ENCODE results near the gene FBXO44.

The FBXO44 gene

DNA sequence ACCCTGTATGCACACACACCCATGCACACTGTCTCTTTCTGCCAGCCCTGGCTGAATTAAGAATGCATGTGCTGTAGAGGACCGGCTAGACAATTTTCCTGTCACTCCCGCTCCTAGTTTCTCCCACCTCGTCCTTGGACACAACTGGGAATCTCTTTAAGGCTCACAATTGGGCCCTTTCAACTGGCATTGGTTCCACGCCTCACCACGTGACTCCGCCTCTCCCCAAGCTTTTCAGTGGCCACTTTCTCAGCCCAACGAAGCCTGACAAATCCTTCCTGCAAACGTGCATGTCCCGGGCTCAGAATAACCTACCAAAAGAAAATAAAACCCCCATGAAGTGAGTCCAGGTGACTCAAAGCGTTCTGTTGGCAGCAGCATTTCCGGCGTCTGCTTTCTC, 34.3 kb upstream of the FBXO44 start:
- Histone ChIP-seq H3K27me3 (ENCODE audit: insufficient read depth, low read length, poor library complexity) (peaks cover 2% of the 10 kb centered on the region), H4K20me1 (ENCODE audit: insufficient read depth, low read length) (peaks cover 6% of the 10 kb centered on the region; the same call in 1 of the 2 replicates), H2AFZ (ENCODE audit: low read depth, low read length) (no peak overlapping the region), H3K4me2 (ENCODE audit: insufficient read depth, low read length) (no peak overlapping the region), H3K4me3 (ENCODE audit: low read depth in 1 of 2, low read length in 2 of 2) (no peak overlapping the region), H3K9me3 (ENCODE audit: insufficient read depth, low read length, severe bottlenecking) (no peaks in the 10 kb centered on the region), H3K9ac (ENCODE audit: low read depth, low read length) (no peak overlapping the region), H3K27ac (ENCODE audit: low read length) (no peak overlapping the region), H3K36me3 (ENCODE audit: insufficient read depth, low read length) (no peaks in the 10 kb centered on the region), H3K79me2 (ENCODE audit: insufficient read depth, low read length) (no peaks in the 10 kb centered on the region), H3K4me1 (ENCODE audit: insufficient read depth, low read length) (no peaks in the 10 kb centered on the region)
- ATAC-seq (ENCODE audit: insufficient read depth, low read depth) (no peak), DNase-seq (no peak)
- TF ChIP-seq, protein P1, sequence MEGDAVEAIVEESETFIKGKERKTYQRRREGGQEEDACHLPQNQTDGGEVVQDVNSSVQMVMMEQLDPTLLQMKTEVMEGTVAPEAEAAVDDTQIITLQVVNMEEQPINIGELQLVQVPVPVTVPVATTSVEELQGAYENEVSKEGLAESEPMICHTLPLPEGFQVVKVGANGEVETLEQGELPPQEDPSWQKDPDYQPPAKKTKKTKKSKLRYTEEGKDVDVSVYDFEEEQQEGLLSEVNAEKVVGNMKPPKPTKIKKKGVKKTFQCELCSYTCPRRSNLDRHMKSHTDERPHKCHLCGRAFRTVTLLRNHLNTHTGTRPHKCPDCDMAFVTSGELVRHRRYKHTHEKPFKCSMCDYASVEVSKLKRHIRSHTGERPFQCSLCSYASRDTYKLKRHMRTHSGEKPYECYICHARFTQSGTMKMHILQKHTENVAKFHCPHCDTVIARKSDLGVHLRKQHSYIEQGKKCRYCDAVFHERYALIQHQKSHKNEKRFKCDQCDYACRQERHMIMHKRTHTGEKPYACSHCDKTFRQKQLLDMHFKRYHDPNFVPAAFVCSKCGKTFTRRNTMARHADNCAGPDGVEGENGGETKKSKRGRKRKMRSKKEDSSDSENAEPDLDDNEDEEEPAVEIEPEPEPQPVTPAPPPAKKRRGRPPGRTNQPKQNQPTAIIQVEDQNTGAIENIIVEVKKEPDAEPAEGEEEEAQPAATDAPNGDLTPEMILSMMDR (IDR thresholded peaks at IDR 0.05; ENCODE audit: borderline replicate concordance, extremely low read depth, low read length, poor library complexity, severe bottlenecking): no peak
- no peak for TF ChIP-seq EZH2 (IDR thresholded peaks at IDR 0.05; ENCODE audit: borderline replicate concordance, low read depth, low read length, severe bottlenecking)

DNA sequence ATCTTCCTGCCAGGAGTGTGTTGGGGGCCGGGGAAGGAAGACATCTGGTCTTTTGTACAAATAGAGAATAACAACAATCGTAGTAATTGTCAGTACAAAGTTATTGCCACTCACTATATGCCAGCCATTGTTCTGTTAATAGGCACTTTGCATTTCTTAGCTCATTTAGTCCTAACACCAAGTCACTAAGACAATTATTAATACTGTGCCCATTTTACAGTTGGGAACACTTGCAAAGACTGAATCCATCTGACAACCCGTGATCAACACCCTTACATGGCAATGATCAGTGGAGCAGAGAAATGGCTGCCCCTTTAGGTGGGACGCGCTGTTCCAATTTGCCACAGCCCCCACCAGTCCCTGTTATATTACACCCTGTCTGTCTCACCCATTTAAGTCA, 33.8 kb upstream of the FBXO44 start:
- H3K27ac ChIP-seq (ENCODE audit: low read length): no peak overlapping the region
- no peak for DNase-seq
- H3K9me3 ChIP-seq (ENCODE audit: insufficient read depth, low read length, severe bottlenecking): no peaks in the 10 kb centered on the region
- no peak overlapping the region for H3K9ac ChIP-seq (ENCODE audit: low read depth, low read length)
- H3K4me2 ChIP-seq (ENCODE audit: insufficient read depth, low read length): no peak overlapping the region
- no peak for TF ChIP-seq EZH2 (IDR thresholded peaks at IDR 0.05; ENCODE audit: borderline replicate concordance, low read depth, low read length, severe bottlenecking)
- TF ChIP-seq, protein P1 (IDR thresholded peaks at IDR 0.05; ENCODE audit: borderline replicate concordance, extremely low read depth, low read length, poor library complexity, severe bottlenecking): no peak
- H3K79me2 ChIP-seq (ENCODE audit: insufficient read depth, low read length): no peaks in the 10 kb centered on the region
- no peaks in the 10 kb centered on the region for H3K36me3 ChIP-seq (ENCODE audit: insufficient read depth, low read length)
- H3K4me3 ChIP-seq (ENCODE audit: low read depth in 1 of 2, low read length in 2 of 2): no peak overlapping the region
- H4K20me1 ChIP-seq (ENCODE audit: insufficient read depth, low read length): peaks cover 6% of the 10 kb centered on the region; the same call in 1 of the 2 replicates
- H3K27me3 ChIP-seq (ENCODE audit: insufficient read depth, low read length, poor library complexity): no peaks in the 10 kb centered on the region
- no peak for ATAC-seq (ENCODE audit: insufficient read depth, low read depth)
- no peaks in the 10 kb centered on the region for H3K4me1 ChIP-seq (ENCODE audit: insufficient read depth, low read length)
- no peak overlapping the region for H2AFZ ChIP-seq (ENCODE audit: low read depth, low read length)

DNA sequence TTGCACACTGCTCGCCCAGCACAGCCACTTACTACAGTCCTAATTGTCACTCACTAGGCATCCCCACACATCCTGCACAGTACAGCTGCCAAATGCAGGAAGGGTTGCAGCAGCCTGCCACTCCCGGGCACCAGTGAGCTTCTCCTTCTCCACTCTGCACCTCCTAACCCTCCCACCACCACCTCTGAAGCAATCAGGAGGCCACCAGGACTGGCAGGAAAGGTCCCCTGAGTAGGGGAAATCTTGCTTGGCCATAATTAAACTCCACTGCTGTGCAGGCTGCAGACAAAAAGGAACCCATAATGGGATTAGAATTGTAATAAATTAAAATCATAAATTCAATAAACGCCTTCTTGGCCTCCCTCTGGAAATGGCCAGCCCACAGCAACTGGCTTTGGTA, 32.3 kb upstream of the FBXO44 start:
- Histone ChIP-seq H3K27me3 (ENCODE audit: insufficient read depth, low read length, poor library complexity) (no peaks in the 10 kb centered on the region), H4K20me1 (ENCODE audit: insufficient read depth, low read length) (0 out of 2 replicates have a peak, but pooled peaks cover 3% of the 10 kb centered on the region)

More for the DNA sequence above, 32.3 kb upstream of the FBXO44 start:
- Histone ChIP-seq H3K9ac (ENCODE audit: low read depth, low read length) (no peak overlapping the region), H3K79me2 (ENCODE audit: insufficient read depth, low read length) (no peaks in the 10 kb centered on the region), H3K4me2 (ENCODE audit: insufficient read depth, low read length) (no peak overlapping the region), H3K27ac (ENCODE audit: low read length) (no peak overlapping the region), H2AFZ (ENCODE audit: low read depth, low read length) (no peak overlapping the region), H3K4me1 (ENCODE audit: insufficient read depth, low read length) (no peaks in the 10 kb centered on the region), H3K4me3 (ENCODE audit: low read depth in 1 of 2, low read length in 2 of 2) (no peak overlapping the region), H3K9me3 (ENCODE audit: insufficient read depth, low read length, severe bottlenecking) (no peaks in the 10 kb centered on the region), H3K36me3 (ENCODE audit: insufficient read depth, low read length) (no peaks in the 10 kb centered on the region)
- ATAC-seq (ENCODE audit: insufficient read depth, low read depth) (no peak), DNase-seq (no peak)
- TF ChIP-seq, protein P1 (IDR thresholded peaks at IDR 0.05; ENCODE audit: borderline replicate concordance, extremely low read depth, low read length, poor library complexity, severe bottlenecking): no peak
- TF ChIP-seq EZH2 (IDR thresholded peaks at IDR 0.05; ENCODE audit: borderline replicate concordance, low read depth, low read length, severe bottlenecking): no peak
